EH (cell line): ENCODE data around the gene LRP2BP.
A peak's percentile ranks its signal among the peaks of the same experiment; 100 is the strongest.

Experiments
- DNase-seq: peaks from one replicate; pipeline ENCODE4 v3.0.0-alpha.2; 2015; ENCODE audit warnings: low read depth

Gene LRP2BP

GRCh38 chr4:185361872-185362271 lies 33.9 kb downstream of the LRP2BP start:
- no peak for DNase-seq

- peak; percentile 84 for DNase-seq
These were observed 35.8 kb downstream of the LRP2BP start for GRCh38 chr4:185359767-185360446.

- DNase-seq, result peak; percentile 74
These were observed 36.8 kb downstream of the LRP2BP start for GRCh38 chr4:185358959-185359358.

- DNase-seq, result peak; percentile 79
These were observed 37.2 kb downstream of the LRP2BP start for GRCh38 chr4:185358514-185358913.

GRCh38 chr4:185357733-185358440 lies 37.8 kb downstream of the LRP2BP start:
- no peak for DNase-seq

- DNase-seq, result peak; percentile 49
These were observed 38.5 kb downstream of the LRP2BP start for GRCh38 chr4:185357211-185357610.

- DNase-seq, result no peak
These were observed 43.0 kb downstream of the LRP2BP start for GRCh38 chr4:185352741-185353140.

GRCh38 chr4:185352202-185352601 lies 43.5 kb downstream of the LRP2BP start:
- no peak for DNase-seq

GRCh38 chr4:185351691-185352090 lies 44.0 kb downstream of the LRP2BP start:
- no peak for DNase-seq

GRCh38 chr4:185346975-185347601 lies 48.6 kb downstream of the LRP2BP start:
- DNase-seq, result peak; percentile 92

GRCh38 chr4:185344743-185345538 lies 50.8 kb downstream of the LRP2BP start:
- DNase-seq, result peak; percentile 26

- DNase-seq, result peak; percentile 75
These were observed 51.8 kb downstream of the LRP2BP start for GRCh38 chr4:185343726-185344581.

GRCh38 chr4:185341841-185342240 lies 53.9 kb downstream of the LRP2BP start:
- no peak for DNase-seq

- no peak for DNase-seq
These were observed 54.3 kb downstream of the LRP2BP start for GRCh38 chr4:185341377-185341776.

GRCh38 chr4:185339941-185340340 lies 55.8 kb downstream of the LRP2BP start:
- no peak for DNase-seq

GRCh38 chr4:185335579-185335978 lies 60.1 kb downstream of the LRP2BP start:
- DNase-seq, result no peak

GRCh38 chr4:185334326-185334725 lies 61.4 kb downstream of the LRP2BP start:
- DNase-seq, result no peak

- no peak for DNase-seq
These were observed 62.9 kb downstream of the LRP2BP start for GRCh38 chr4:185332575-185333464.

GRCh38 chr4:185329879-185330510 lies 65.7 kb downstream of the LRP2BP start:
- peak; percentile 79 for DNase-seq

- no peak for DNase-seq
These were observed 67.1 kb downstream of the LRP2BP start for GRCh38 chr4:185328586-185328985.
